GM19455 (cell line): Measurements from ENCODE around the gene GPN2.
"Not testable (repeated sequence)": the region's sequence is repeated elsewhere in the genome, so short reads cannot be mapped to it uniquely, and the experiment has no call there.

Experiments
- ATAC-seq: cut with Tn5 transposase; IDR thresholded peaks from one replicate; pipeline ENCODE4 v1.9.1; 2021; ENCODE audit not compliant: unreplicated experiment

Gene GPN2

GRCh38 chr1:26907071-26907917, 17.2 kb upstream of the GPN2 start:
- ATAC-seq, result no peak

DNA sequence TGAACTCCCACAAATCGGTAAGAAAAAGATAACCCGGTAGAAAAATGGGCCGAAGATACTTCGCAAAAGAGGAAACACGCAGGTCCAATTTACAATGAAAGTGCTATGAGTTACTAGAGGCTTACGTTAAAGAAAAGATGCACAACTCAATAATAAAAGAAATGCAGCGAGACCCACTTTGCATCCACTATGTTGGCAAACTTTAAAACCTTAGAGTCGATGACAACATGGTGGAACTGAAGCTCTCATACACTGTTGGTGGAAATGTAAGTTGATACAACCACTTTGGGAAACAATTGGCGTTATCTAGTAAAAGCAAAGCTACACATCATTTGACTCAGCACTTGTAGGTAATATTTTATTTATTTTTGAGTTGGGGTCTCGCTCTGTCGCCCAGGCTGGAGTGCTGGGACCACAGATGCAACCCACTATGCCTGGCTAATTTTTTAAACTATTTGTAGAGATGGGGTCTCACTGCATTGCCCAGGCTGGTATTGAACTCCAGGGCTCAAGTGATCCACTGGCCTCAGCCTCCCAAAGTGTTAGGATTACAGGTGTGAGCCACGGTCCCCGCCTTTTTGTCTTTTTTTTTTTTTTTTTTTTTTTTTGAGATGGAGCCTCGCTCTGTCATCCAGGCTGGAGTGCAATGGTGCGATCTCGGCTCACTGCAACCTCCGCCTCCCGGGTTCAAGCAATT, 10.9 kb upstream of the GPN2 start:
- no peak for ATAC-seq

GRCh38 chr1:26900001-26900814, 10.1 kb upstream of the GPN2 start, which contains the start of gene GPATCH3:
GPATCH3 (minus strand) TSS chr1:26900467; CDS start chr1:26900442, 25 bp downstream.
- peak; percentile 80 for ATAC-seq

DNA sequence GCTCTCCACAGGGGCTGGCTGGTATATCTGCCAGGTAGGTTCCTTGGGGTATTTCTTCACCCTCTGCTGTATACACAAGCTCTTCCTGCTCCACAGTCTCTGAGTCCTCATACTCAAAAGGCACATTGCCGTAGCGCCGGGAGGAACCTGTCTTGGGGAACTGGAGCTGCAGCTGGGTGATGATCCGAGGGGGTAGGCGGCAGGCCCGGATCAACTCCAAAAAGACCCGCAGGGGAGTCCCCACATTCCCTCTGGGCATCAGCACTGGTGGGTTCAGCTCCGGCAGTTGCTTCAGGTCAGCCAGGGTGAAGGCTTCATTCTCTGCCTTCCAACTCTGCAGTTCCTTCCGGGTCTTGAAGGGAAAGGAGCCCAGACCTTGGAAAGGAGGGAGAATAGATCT, 7.3 kb upstream of the GPN2 start:
- ATAC-seq, result no peak

GRCh38 chr1:26894263-26894662, 4.2 kb upstream of the GPN2 start:
- ATAC-seq, result no peak

DNA sequence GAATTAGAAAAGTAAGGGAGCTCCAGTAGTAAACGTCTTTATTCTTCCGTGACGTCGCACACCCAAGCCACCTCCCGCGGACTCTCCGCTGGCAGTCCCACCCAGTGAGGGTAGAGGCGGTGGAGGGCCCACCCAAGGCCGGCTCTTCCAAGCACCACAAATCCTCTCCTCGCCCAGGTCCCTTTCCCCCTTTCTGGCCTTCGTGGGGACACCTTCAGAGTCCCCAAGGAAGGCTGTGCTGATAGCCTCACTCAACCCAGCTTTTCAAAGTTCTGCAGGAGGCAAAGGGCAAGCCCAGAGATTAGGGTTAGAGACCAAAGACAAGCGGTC, 349 bp upstream of the GPN2 start:
- ATAC-seq, result peak; percentile 27

- ATAC-seq, result no peak
Measured at GRCh38 chr1:26888231-26888630, 1.9 kb downstream of the GPN2 start.

- ATAC-seq, result no peak
Measured at GRCh38 chr1:26887125-26887524, 3.0 kb downstream of the GPN2 start.

DNA sequence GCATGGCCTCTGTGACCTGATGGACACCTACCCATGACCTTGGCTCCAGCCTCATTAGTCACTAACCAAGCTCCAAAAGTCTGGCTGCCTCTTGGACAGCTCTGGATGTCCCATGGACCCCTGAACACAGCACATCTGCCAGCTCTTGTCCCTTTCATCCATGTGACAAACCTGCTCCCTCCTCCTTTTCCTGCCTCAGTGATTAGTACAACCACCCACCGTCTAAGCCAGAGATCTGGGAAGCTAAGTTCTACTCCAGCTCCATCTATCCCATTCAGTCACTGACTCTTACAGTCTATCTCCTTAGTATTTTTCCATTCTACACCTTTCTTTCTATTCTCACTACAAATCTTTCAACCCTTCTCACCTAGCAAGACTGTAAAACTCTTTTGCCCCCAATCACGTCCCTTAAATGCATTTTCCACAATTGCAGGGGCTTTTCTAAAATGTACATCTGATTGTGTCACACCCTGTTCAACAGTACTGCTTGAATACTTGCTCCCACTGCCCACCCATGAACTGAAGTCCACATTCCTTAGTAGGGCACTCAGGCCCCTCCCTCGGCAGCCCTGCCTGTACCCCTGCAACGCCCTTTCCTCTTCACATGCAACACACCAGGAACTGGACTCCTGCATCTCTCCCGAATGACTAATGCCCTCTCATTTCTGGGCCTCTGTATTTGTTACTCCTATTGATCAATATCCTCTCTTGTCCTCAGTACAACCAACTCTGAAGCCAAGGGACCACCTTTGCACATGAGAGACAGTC, 7.2 kb downstream of the GPN2 start:
- no peak for ATAC-seq

GRCh38 chr1:26881611-26882010, 8.5 kb downstream of the GPN2 start:
- not testable (repeated sequence) for ATAC-seq

GRCh38 chr1:26879793-26880192, 10.3 kb downstream of the GPN2 start:
- ATAC-seq, result no peak

- no peak for ATAC-seq
Measured at GRCh38 chr1:26877326-26877725, 12.8 kb downstream of the GPN2 start.

GRCh38 chr1:26874896-26875295, 15.2 kb downstream of the GPN2 start:
- no peak for ATAC-seq

GRCh38 chr1:26873097-26873496, 17.0 kb downstream of the GPN2 start:
- ATAC-seq, result not testable (repeated sequence)

- peak; percentile 89 for ATAC-seq
Measured at GRCh38 chr1:26864610-26865480, 25.2 kb downstream of the GPN2 start.

GRCh38 chr1:26863685-26864077, 26.4 kb downstream of the GPN2 start:
- no peak for ATAC-seq

DNA sequence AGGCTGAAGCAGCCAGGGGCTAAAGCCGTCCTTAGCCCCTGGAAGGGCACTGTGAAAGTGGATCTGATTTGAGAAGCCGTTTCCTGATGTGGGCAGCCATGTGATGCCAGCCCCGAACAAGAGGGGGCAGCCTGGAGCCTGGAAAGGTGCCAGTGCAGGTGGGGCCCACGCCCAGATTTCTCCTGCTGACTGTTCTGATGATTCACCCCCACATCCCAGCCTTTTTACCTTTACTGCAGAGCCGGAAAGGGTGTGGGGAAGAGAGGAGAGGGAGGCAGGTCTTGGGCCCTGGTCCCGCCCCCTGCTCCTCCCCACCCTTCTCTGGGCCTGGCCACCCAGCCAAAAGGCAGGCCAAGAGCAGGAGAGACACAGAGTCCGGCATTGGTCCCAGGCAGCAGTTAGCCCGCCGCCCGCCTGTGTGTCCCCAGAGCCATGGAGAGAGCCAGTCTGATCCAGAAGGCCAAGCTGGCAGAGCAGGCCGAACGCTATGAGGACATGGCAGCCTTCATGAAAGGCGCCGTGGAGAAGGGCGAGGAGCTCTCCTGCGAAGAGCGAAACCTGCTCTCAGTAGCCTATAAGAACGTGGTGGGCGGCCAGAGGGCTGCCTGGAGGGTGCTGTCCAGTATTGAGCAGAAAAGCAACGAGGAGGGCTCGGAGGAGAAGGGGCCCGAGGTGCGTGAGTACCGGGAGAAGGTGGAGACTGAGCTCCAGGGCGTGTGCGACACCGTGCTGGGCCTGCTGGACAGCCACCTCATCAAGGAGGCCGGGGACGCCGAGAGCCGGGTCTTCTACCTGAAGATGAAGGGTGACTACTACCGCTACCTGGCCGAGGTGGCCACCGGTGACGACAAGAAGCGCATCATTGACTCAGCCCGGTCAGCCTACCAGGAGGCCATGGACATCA, 27.1 kb downstream of the GPN2 start, which contains the start of gene SFN:
SFN (plus strand) TSS at position 369 of the 904 bp plus-strand sequence; CDS start at position 433, 64 bp downstream.
- ATAC-seq, result no peak

DNA sequence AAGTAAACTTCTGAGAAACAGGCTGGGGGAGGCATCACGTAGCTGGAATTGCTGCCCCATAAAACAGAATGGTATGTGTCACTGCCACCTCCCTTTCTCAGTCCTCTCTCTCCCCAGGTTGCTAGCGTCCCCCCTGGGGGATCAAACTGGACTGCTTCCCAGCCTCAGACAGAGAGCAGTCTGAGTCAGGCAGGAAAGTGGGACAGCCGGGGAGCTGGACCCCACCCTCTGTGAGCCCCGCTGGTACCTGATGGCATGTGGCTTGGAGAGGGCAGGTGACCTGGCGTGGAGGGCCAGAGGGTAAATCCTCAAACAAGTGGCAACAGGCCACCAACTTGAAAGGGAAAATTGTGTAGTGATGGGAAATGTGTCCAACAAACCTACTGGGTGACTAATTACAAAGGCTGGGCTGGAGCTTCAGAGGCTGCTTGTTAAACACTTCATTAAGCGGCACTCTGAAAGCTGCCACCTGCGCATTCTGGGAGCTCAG, 28.1 kb downstream of the GPN2 start:
- ATAC-seq, result no peak
